ENCODE results near the gene DCUN1D2. TPM values are rescaled to one million over a fixed set of nuclear protein-coding genes. Genes with fewer than 3 reads are reported as not detected.
A peak's percentile ranks its signal among the peaks of the same experiment; 100 is the strongest.
"Not testable (repeated sequence)": the region's sequence is repeated elsewhere in the genome, so short reads cannot be mapped to it uniquely, and the experiment has no call there.

The DCUN1D2 gene
- total RNA-seq, 1 donor from 2014 or later = 29.0 TPM

GRCh38 chr13:113475911-113476310 lies 14.6 kb downstream of the DCUN1D2 start:
- peaks cover 66% of the 10 kb centered on the region for H3K36me3 Mint-ChIP-seq (ENCODE audit: unreplicated experiment)
- no peaks in the 10 kb centered on the region for H3K4me1 Mint-ChIP-seq (ENCODE audit: unreplicated experiment)
- DNase-seq (ENCODE audit: extremely low spot score, unreplicated experiment) = no peak
- peaks cover 8% of the 10 kb centered on the region for H3K9me3 Mint-ChIP-seq (ENCODE audit: unreplicated experiment)
- no peak overlapping the region for H3K4me3 Mint-ChIP-seq (ENCODE audit: unreplicated experiment)
- no peak for TF ChIP-seq CTCF (IDR thresholded peaks at IDR 0.05)
- H3K27ac Mint-ChIP-seq (ENCODE audit: unreplicated experiment) = no peak overlapping the region
- no peaks in the 10 kb centered on the region for H3K27me3 Mint-ChIP-seq (ENCODE audit: unreplicated experiment)

GRCh38 chr13:113475280-113475679 lies 15.2 kb downstream of the DCUN1D2 start:
- no peak for DNase-seq (ENCODE audit: extremely low spot score, unreplicated experiment)
- no peaks in the 10 kb centered on the region for H3K27me3 Mint-ChIP-seq (ENCODE audit: unreplicated experiment)
- H3K36me3 Mint-ChIP-seq (ENCODE audit: unreplicated experiment) = peaks cover 66% of the 10 kb centered on the region
- no peaks in the 10 kb centered on the region for H3K4me1 Mint-ChIP-seq (ENCODE audit: unreplicated experiment)
- TF ChIP-seq CTCF (IDR thresholded peaks at IDR 0.05) = no peak
- H3K9me3 Mint-ChIP-seq (ENCODE audit: unreplicated experiment) = peaks cover 8% of the 10 kb centered on the region
- no peak overlapping the region for H3K27ac Mint-ChIP-seq (ENCODE audit: unreplicated experiment)
- no peak overlapping the region for H3K4me3 Mint-ChIP-seq (ENCODE audit: unreplicated experiment)

GRCh38 chr13:113474179-113474578 lies 16.3 kb downstream of the DCUN1D2 start:
- Mint-ChIP-seq H3K9me3 (ENCODE audit: unreplicated experiment) (peaks cover 8% of the 10 kb centered on the region), H3K4me3 (ENCODE audit: unreplicated experiment) (no peak overlapping the region), H3K27ac (ENCODE audit: unreplicated experiment) (no peak overlapping the region), H3K27me3 (ENCODE audit: unreplicated experiment) (no peaks in the 10 kb centered on the region), H3K4me1 (ENCODE audit: unreplicated experiment) (no peaks in the 10 kb centered on the region), H3K36me3 (ENCODE audit: unreplicated experiment) (peaks cover 61% of the 10 kb centered on the region)
- TF ChIP-seq CTCF (IDR thresholded peaks at IDR 0.05) = no peak
- DNase-seq (ENCODE audit: extremely low spot score, unreplicated experiment) = peak; percentile 77

- Mint-ChIP-seq H3K36me3 (ENCODE audit: unreplicated experiment) (peaks cover 46% of the 10 kb centered on the region), H3K4me3 (ENCODE audit: unreplicated experiment) (no peak overlapping the region), H3K27me3 (ENCODE audit: unreplicated experiment) (no peaks in the 10 kb centered on the region), H3K4me1 (ENCODE audit: unreplicated experiment) (no peaks in the 10 kb centered on the region), H3K27ac (ENCODE audit: unreplicated experiment) (no peak overlapping the region), H3K9me3 (ENCODE audit: unreplicated experiment) (no peaks in the 10 kb centered on the region)
- no peak for TF ChIP-seq CTCF (IDR thresholded peaks at IDR 0.05)
- DNase-seq (ENCODE audit: extremely low spot score, unreplicated experiment) = peak; percentile 75
Measured at GRCh38 chr13:113472355-113473025, 18.0 kb downstream of the DCUN1D2 start.

- Mint-ChIP-seq H3K9me3 (ENCODE audit: unreplicated experiment) (no peaks in the 10 kb centered on the region), H3K4me3 (ENCODE audit: unreplicated experiment) (no peak overlapping the region), H3K36me3 (ENCODE audit: unreplicated experiment) (peaks cover 44% of the 10 kb centered on the region), H3K4me1 (ENCODE audit: unreplicated experiment) (no peaks in the 10 kb centered on the region), H3K27ac (ENCODE audit: unreplicated experiment) (no peak overlapping the region), H3K27me3 (ENCODE audit: unreplicated experiment) (no peaks in the 10 kb centered on the region)
- no peak for TF ChIP-seq CTCF (IDR thresholded peaks at IDR 0.05)
- peak; percentile 57 for DNase-seq (ENCODE audit: extremely low spot score, unreplicated experiment)
Measured at GRCh38 chr13:113471844-113472243, 18.7 kb downstream of the DCUN1D2 start.

DNA sequence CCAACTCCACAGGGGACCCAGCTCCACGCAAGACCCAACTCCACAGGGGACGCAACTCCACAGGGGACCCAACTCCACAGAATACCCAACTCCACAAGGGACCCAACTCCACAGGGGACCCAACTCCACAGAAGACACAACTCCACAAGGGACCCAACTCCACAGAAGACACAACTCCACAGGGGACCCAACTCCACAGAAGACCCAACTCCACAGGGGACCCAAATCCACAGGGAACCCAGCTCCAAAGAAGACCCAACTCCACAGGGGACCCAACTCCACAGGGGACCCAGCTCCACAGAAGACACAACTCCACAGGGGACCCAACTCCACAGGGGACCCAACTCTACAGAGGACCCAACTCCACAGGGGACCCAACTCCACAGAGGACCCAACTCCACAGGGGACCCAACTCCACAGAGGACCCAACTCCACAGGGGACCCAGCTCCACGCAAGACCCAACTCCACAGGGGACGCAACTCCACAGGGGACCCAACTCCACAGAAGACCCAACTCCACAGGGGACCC lies 19.8 kb downstream of the DCUN1D2 start:
- H3K27me3 Mint-ChIP-seq (ENCODE audit: unreplicated experiment); H3K4me3 Mint-ChIP-seq (ENCODE audit: unreplicated experiment): not testable (repeated sequence)

More for the DNA sequence above, 19.8 kb downstream of the DCUN1D2 start:
- not testable (repeated sequence) for H3K4me1 Mint-ChIP-seq (ENCODE audit: unreplicated experiment); H3K27ac Mint-ChIP-seq (ENCODE audit: unreplicated experiment); H3K9me3 Mint-ChIP-seq (ENCODE audit: unreplicated experiment)
- peaks cover 35% of the 10 kb centered on the region for H3K36me3 Mint-ChIP-seq (ENCODE audit: unreplicated experiment)
- DNase-seq (ENCODE audit: extremely low spot score, unreplicated experiment) = peak; percentile 62

All from osteocyte (in vitro differentiated cells).